Superior temporal gyrus (tissue), 1 donor: Measurements from ENCODE around the gene TOMM20.
"Not testable (repeated sequence)": the region's sequence is repeated elsewhere in the genome, so short reads cannot be mapped to it uniquely, and the experiment has no call there.

Experiments
- DNase-seq: peaks from one replicate; pipeline ENCODE4 v3.0.0-alpha.2; 2016; ENCODE audit errors: extremely low spot score

TOMM20 gene

GRCh38 chr1:235101558-235102258 is 26.9 kb downstream of the TOMM20 start:
- peak; percentile 40 for DNase-seq

GRCh38 chr1:235100194-235100772 is 28.4 kb downstream of the TOMM20 start:
- no peak for DNase-seq

- no peak for DNase-seq
These were observed 29.6 kb downstream of the TOMM20 start for GRCh38 chr1:235098991-235099390.

DNA sequence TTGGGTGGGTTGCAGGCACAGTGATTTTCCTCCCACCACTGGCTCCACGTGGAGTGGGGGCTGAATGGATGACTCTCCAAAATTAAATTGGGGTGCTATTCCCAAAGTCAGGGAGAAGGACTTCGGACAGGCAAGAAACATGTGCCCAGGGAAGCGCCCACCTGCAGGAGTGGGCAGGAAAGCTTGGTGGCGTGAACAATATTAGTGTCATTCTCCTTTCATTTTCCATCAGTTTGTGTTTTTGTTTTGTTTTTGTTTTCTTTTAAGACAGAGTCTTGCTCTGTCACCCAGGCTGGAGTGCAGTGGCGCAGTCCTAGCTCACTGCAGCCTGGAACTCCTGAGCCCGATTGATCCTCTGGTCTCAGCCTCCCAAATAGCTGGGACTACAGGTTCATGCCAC is 30.1 kb downstream of the TOMM20 start:
- DNase-seq = no peak

DNA sequence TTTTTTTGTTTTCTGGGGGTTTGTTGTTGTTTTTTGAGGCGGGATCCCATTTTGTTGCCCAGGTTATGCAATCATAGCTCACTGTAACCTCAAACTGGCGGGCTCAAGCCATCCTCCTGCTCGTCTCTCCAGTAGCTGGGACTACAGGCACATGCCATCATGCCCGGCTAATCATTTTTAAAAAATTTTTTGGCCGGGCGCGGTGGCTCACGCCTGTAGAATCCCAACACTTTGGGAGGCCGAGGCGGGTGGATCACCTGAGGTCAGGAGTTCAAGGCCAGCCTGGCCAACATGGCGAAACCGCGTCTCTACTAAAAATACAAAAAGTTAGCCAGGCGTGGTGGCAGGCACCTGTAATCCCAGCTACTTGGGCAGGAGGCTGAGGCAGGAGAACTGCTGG is 31.1 kb downstream of the TOMM20 start:
- not testable (repeated sequence) for DNase-seq

GRCh38 chr1:235095938-235096562 is 32.6 kb downstream of the TOMM20 start:
- no peak for DNase-seq

GRCh38 chr1:235093696-235094592 is 34.7 kb downstream of the TOMM20 start:
- peak; percentile 87 for DNase-seq

DNA sequence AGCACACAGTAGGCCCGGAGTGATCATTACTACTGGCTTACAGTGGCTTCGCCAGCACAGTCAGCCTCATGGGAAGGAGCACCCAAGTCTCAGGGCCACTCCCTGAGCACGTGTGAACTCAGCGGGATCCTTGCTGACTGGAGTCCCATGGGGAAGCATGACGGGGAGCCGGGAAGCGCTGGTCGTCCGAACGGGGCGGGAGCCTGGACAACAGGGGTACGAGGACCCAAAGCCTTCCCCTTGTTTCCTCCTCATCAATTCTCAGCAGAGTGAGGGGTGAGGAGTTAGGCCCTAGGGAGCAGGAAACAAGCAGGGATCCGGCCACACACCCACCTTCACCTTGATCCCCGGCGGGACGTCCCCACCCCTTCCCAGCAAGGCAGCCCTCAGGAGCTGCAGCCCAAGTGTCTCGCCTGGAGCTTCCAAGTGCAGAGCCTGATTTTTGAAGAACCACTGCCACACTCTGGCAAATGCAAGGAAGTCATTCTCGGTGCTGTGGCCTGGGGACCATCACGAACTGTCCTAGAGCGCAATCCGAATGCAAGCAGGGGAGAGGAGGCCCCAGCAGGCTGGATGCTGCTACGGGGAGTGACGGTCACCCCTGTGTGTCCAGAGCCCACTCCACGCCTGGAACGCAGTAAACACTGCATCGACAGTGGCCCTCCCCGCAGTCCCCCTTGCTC is 35.5 kb downstream of the TOMM20 start:
- peak; percentile 70 for DNase-seq

- DNase-seq = not testable (repeated sequence)
These were observed 36.2 kb downstream of the TOMM20 start for GRCh38 chr1:235092415-235092814.

- DNase-seq = not testable (repeated sequence)
These were observed 36.6 kb downstream of the TOMM20 start for GRCh38 chr1:235092045-235092406.

DNA sequence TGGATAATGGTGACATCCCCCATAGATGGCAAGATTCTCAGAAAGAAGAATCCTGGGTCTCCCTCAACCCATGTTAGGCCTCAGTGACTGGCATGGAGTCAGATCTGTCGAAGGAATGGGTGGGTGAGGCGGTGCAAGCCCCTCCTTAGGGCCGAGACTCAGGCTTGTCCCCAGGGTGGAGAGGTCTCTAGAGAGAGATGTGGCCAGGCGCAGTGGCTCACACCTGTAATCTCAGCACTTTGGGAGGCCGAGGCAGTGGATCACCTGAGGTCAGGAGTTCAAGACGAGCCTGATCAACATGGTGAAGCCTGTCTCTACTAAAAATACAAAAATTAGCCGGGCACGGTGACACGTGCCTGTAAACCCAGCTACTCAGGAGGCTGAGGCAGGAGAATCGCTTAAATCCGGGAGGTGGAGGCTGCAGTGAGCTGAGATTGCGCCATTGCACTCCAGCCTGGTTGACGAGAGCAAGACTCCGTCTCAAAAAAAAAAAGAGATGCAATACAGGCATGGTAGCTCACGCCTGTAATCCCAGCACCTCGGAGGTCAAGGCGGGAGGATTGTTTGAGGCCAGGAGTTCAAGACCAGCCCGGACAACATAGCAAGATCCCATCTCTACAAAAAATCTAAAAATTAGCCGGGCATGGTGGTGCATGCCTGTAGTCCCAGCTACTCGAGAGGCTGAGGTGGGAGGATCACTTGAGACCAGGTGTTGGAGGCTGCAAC is 37.2 kb downstream of the TOMM20 start:
- DNase-seq = not testable (repeated sequence)

- no peak for DNase-seq
These were observed 38.1 kb downstream of the TOMM20 start for GRCh38 chr1:235090406-235091069.

DNA sequence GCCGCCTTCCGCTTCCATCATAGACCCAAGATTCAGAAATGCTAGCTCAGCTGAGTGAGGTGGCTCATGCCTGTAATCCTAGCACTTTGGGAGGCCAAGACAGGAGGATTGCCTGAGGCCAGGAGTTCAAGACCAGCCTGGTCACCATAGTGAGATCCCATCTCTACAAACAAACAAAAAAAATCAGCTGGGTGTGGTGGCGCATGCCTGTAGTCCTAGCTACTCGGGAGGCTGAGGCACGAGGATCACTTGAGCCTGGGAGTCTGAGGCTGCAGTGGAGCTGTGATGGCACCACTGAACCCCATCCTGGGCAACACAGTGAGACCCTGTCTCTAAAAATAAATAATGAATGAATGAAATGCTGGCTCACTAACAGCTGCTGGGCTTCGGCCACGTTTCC is 39.7 kb downstream of the TOMM20 start:
- DNase-seq = no peak

GRCh38 chr1:235088430-235088829 is 40.2 kb downstream of the TOMM20 start:
- DNase-seq = no peak

- DNase-seq = no peak
These were observed 40.7 kb downstream of the TOMM20 start for GRCh38 chr1:235087906-235088305.

GRCh38 chr1:235085411-235086117 is 43.1 kb downstream of the TOMM20 start:
- DNase-seq = not testable (repeated sequence)

DNA sequence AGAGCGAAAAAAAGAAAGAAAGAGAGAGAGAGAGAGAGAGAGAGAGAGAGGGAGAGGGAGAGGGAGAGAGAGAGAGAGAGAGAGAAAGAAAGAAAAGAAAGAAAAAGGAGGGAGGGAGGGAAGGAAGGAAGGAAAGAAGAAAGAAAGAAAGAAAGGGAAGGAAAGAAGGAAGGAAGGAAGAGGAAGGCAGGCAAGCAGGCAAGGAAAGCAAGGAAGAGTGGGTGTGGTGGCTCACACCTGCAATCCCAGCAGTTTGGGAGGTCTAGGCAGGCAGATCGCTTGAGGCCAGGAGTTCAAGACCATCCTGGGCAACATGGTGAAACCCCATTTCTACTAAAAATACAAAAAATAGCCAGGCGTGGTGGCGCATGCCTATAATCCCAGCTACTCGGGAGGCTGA is 47.8 kb downstream of the TOMM20 start:
- DNase-seq = not testable (repeated sequence)

- DNase-seq = not testable (repeated sequence)
These were observed 48.4 kb downstream of the TOMM20 start for GRCh38 chr1:235080297-235080657.

GRCh38 chr1:235079443-235080296 is 49.0 kb downstream of the TOMM20 start:
- DNase-seq = no peak
